Calu3 (cell line): ENCODE results near the gene CACHD1. TPM values are rescaled to one million over a fixed set of nuclear protein-coding genes. Genes with fewer than 3 reads are reported as not detected.

Experiments used
- BruUV-seq: library from RNA; stranded (reverse); fragments of 400-500 nt; replicated peaks from 2 replicates; lab custom pipeline; 2021; lab: Mats Ljungman, UMichigan
- CTCF ChIA-PET: fragments of 300-600 bp; sonication (Branson Sonifier 250); formaldehyde crosslinking; loops from one replicate; lab custom pipeline; 2022; ENCODE audit warnings: antibody characterized with exemption; lab: Charles Lee
- DNase-seq: peaks from one replicate; pipeline ENCODE4 v3.0.0; 2022
- H3K27ac Mint-ChIP-seq: one replicate; pipeline ENCODE4 v1.8.0; 2022; ENCODE audit warnings: mixed read lengths; ENCODE audit not compliant: unreplicated experiment
- H3K27me3 Mint-ChIP-seq: one replicate; pipeline ENCODE4 v1.8.0; 2022; ENCODE audit warnings: mixed read lengths; ENCODE audit not compliant: unreplicated experiment
- H3K36me3 Mint-ChIP-seq: one replicate; pipeline ENCODE4 v1.8.0; 2022; ENCODE audit warnings: mild to moderate bottlenecking, moderate library complexity, mixed read lengths; ENCODE audit not compliant: insufficient read depth, unreplicated experiment
- H3K4me1 Mint-ChIP-seq: one replicate; pipeline ENCODE4 v1.8.0; 2022; ENCODE audit warnings: mild to moderate bottlenecking, low read depth, mixed read lengths; ENCODE audit not compliant: unreplicated experiment
- H3K4me3 Mint-ChIP-seq: one replicate; pipeline ENCODE4 v1.8.0; 2022; ENCODE audit warnings: mild to moderate bottlenecking, low read depth, moderate library complexity, mixed read lengths; ENCODE audit not compliant: unreplicated experiment
- H3K9me3 Mint-ChIP-seq: one replicate; pipeline ENCODE4 v1.8.0; 2022; ENCODE audit warnings: low read depth, mixed read lengths; ENCODE audit not compliant: unreplicated experiment
- intact Hi-C: fragments of 100-400 bp; cut with micrococcal nuclease; formaldehyde crosslinking; loops from one replicate; pipeline ENCODE4 v1.10.0; 2022; ENCODE audit not compliant: unreplicated experiment
- total RNA-seq: library from RNA; stranded (reverse); gene quantifications from 2 replicates; pipeline ENCODE4 v1.2.3, GENCODE V29; 2022
- TF ChIP-seq, protein P1 (sequence below): fragments of 200-600 bp; IDR thresholded peaks from one replicate; pipeline ENCODE4 v1.8.0; 2022; ENCODE audit warnings: antibody characterized with exemption; ENCODE audit not compliant: unreplicated experiment

CACHD1 gene
- total RNA-seq, 1 experiment from 2014 or later, result 3.5 TPM

DNA sequence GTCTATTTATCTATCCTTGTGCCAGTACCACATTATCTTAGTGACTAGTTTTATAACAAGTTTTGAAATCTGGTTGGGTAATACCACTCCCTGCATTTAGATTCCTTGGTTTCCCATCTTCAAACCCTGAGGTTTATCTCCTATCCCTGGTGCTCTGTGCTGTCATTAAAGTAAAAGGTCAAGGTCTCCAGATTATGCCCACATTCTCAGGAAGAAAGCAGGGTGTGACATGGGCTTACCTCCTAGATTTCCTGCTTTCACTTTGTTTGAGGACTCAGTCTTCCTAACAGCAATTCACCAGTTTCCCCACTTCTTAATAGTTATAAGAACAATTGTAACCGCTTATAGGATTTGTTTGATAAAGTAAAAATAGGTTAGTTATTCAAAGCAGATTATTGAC, 86.0 kb downstream of the CACHD1 start:
- Mint-ChIP-seq H3K4me1 (no peaks in the 10 kb centered on the region), H3K27me3 (no peaks in the 10 kb centered on the region), H3K9me3 (no peaks in the 10 kb centered on the region), H3K36me3 (no peaks in the 10 kb centered on the region), H3K27ac (no peak overlapping the region), H3K4me3 (no peak overlapping the region)
- BruUV-seq, result no TSS peak
- DNase-seq, result no peak
- intact Hi-C loops, result loop anchor here (10.0 kb wide), 1 partner anchor 269 kb away; no protein-coding TSS in a partner anchor
- TF ChIP-seq, protein P1, sequence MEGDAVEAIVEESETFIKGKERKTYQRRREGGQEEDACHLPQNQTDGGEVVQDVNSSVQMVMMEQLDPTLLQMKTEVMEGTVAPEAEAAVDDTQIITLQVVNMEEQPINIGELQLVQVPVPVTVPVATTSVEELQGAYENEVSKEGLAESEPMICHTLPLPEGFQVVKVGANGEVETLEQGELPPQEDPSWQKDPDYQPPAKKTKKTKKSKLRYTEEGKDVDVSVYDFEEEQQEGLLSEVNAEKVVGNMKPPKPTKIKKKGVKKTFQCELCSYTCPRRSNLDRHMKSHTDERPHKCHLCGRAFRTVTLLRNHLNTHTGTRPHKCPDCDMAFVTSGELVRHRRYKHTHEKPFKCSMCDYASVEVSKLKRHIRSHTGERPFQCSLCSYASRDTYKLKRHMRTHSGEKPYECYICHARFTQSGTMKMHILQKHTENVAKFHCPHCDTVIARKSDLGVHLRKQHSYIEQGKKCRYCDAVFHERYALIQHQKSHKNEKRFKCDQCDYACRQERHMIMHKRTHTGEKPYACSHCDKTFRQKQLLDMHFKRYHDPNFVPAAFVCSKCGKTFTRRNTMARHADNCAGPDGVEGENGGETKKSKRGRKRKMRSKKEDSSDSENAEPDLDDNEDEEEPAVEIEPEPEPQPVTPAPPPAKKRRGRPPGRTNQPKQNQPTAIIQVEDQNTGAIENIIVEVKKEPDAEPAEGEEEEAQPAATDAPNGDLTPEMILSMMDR, result no peak
- CTCF ChIA-PET, result no interaction called here

DNA sequence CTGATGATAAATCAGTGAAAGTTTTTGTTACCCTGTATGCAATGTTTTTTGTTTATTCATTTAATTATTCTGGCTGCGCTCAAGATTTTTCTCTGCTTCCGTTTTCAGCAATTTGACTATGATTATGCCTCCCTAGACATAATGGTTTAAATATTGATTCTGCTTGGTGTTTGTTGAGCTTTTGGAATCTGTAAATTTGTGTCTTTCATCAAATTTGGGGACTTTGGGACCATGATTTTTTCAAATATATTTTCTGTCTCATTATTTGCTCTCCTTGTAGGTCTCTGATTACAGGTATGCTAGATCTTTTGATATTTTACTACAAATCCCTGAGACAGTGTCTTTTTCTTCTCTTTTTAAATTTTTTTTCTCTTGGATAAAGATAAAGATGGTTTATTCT, 92.1 kb downstream of the CACHD1 start:
- CTCF ChIA-PET, result interaction anchor here (0.7 kb wide), 2 partner anchors 45 to 336 kb away, joined by 4 to 7 read pairs; no protein-coding TSS in a partner anchor
- Mint-ChIP-seq H3K36me3 (no peaks in the 10 kb centered on the region), H3K4me3 (no peak overlapping the region), H3K9me3 (peaks cover 2% of the 10 kb centered on the region), H3K27me3 (no peaks in the 10 kb centered on the region), H3K27ac (no peak overlapping the region), H3K4me1 (no peaks in the 10 kb centered on the region)
- DNase-seq, result no peak
- BruUV-seq, result no TSS peak
- TF ChIP-seq, protein P1, result no peak
- intact Hi-C loops, result no loop called here

DNA sequence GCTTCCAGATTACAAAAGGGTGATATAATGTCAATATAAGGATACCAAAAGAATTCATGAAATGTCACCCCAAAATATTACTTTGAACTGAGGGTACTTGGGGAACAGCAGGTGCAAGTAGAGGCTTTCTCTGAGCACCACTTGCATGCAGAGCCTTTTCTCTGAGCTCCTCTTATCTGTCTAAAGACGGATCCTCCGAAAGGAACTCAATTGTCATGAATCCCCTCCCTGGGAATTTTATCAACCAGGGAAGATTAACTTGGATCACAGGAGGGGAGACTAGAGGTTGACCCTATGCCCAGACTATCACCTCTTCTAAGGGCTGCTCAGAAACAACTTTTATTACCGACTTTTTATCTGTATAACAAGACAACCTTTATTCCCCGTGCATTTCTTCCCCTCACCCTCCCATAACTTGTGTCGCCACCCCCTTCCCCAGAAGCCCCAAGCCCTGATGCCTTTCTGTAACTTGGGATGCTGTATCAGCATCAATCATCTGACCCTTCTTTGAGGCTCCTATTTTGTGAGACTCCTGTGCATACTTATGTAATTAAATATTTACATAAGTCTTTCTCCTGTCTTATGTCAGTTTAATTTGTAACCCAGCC, 94.1 kb downstream of the CACHD1 start:
- peaks cover 2% of the 10 kb centered on the region for H3K9me3 Mint-ChIP-seq
- no peaks in the 10 kb centered on the region for H3K36me3 Mint-ChIP-seq
- CTCF ChIA-PET, result no interaction called here
- no peaks in the 10 kb centered on the region for H3K4me1 Mint-ChIP-seq
- H3K27ac Mint-ChIP-seq, result no peak overlapping the region
- no peak for DNase-seq
- BruUV-seq, result no TSS peak
- TF ChIP-seq, protein P1, result no peak
- intact Hi-C loops, result no loop called here
- no peaks in the 10 kb centered on the region for H3K27me3 Mint-ChIP-seq
- H3K4me3 Mint-ChIP-seq, result no peak overlapping the region

DNA sequence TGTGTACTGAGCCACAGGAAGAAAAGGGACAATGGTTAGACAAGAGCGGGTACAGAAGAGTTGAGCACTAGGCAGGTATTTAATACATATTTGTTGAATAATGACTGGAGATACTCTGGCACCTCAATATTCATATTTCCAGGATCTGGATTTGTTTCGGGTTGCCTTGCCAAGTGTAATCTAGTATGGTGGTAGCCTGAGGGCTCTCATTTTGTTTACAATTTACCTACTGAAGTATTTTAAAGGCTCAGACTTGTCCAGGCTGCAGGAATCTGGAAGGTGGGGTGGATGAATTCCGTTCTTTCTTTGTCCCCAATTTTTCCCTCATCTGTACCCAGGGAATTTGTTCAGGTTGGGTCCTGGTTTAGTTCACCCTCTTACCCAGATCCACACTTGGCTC, 95.0 kb downstream of the CACHD1 start:
- intact Hi-C loops, result no loop called here
- DNase-seq, result no peak
- no TSS peak for BruUV-seq
- CTCF ChIA-PET, result no interaction called here
- H3K27me3 Mint-ChIP-seq, result no peaks in the 10 kb centered on the region
- H3K4me1 Mint-ChIP-seq, result no peaks in the 10 kb centered on the region
- peaks cover 2% of the 10 kb centered on the region for H3K9me3 Mint-ChIP-seq
- no peaks in the 10 kb centered on the region for H3K36me3 Mint-ChIP-seq
- H3K4me3 Mint-ChIP-seq, result no peak overlapping the region
- TF ChIP-seq, protein P1, result no peak
- no peak overlapping the region for H3K27ac Mint-ChIP-seq
